Stimulated activated CD4-positive, alpha-beta T cell treated with anti-CD3 and anti-CD28 coated beads, Interleukin-4, amount 100 ng/mL, for 48 hours (primary cell): ENCODE results near the gene FBXO47.

Experiments
- DNase-seq, 2 donors: peaks; one replicate each; pipeline ENCODE4 v3.0.0-alpha.2; 2020; ENCODE audit warnings: low read depth in 2 of 2

The FBXO47 gene

GRCh38 chr17:38905375-38905774 lies 61.8 kb downstream of the FBXO47 start:
- DNase-seq, result no peak

GRCh38 chr17:38904892-38905291 lies 62.3 kb downstream of the FBXO47 start:
- no peak for DNase-seq

GRCh38 chr17:38903404-38903803 lies 63.8 kb downstream of the FBXO47 start:
- no peak for DNase-seq

- DNase-seq, result no peak
Observed at GRCh38 chr17:38900978-38901656, 66.1 kb downstream of the FBXO47 start.

GRCh38 chr17:38899421-38899820 lies 67.8 kb downstream of the FBXO47 start:
- no peak for DNase-seq

- peak; percentile 80 to 86 for DNase-seq
Observed at GRCh38 chr17:38898812-38899348, 68.3 kb downstream of the FBXO47 start.

- DNase-seq, result peak in 1 of 2 donors; percentile 27
Observed at GRCh38 chr17:38898291-38898679, 68.9 kb downstream of the FBXO47 start.

GRCh38 chr17:38897671-38898290 lies 69.4 kb downstream of the FBXO47 start:
- DNase-seq, result no peak

GRCh38 chr17:38897176-38897575 lies 70.0 kb downstream of the FBXO47 start:
- DNase-seq, result no peak

- no peak for DNase-seq
Observed at GRCh38 chr17:38896346-38896954, 70.8 kb downstream of the FBXO47 start.

GRCh38 chr17:38894276-38894675 lies 72.9 kb downstream of the FBXO47 start:
- no peak for DNase-seq

GRCh38 chr17:38893607-38894006 lies 73.6 kb downstream of the FBXO47 start:
- no peak for DNase-seq

- DNase-seq, result no peak
Observed at GRCh38 chr17:38893113-38893512, 74.1 kb downstream of the FBXO47 start.

GRCh38 chr17:38892620-38893019 lies 74.6 kb downstream of the FBXO47 start:
- DNase-seq, result no peak

GRCh38 chr17:38892083-38892482 lies 75.1 kb downstream of the FBXO47 start:
- DNase-seq, result no peak

GRCh38 chr17:38891441-38891840 lies 75.8 kb downstream of the FBXO47 start:
- DNase-seq, result no peak

GRCh38 chr17:38890410-38890746 lies 76.8 kb downstream of the FBXO47 start:
- DNase-seq, result no peak

GRCh38 chr17:38889745-38890409 lies 77.3 kb downstream of the FBXO47 start:
- DNase-seq, result no peak

GRCh38 chr17:38888842-38889241 lies 78.4 kb downstream of the FBXO47 start:
- DNase-seq, result no peak

- no peak for DNase-seq
Observed at GRCh38 chr17:38886643-38887010, 80.6 kb downstream of the FBXO47 start.
